ENCODE data around the gene SPOUT1.
"Not testable (repeated sequence)": the region's sequence is repeated elsewhere in the genome, so short reads cannot be mapped to it uniquely, and the experiment has no call there.

SPOUT1 gene

GRCh38 chr9:128851024-128851423, 21.4 kb upstream of the SPOUT1 start:
- H2BK15ac ChIP-seq (ENCODE audit: low read length); H3K14ac ChIP-seq (ENCODE audit: low read length); H2BK120ac ChIP-seq (ENCODE audit: low read depth, low read length); H3K18ac ChIP-seq (ENCODE audit: low read length); H3K27me3 ChIP-seq (ENCODE audit: control insufficient read depth in 3 of 3, insufficient read depth in 3 of 3, low read depth in 1 of 3, low read length in 3 of 3); H3K9me3 ChIP-seq (replicated peaks in 1 of 2; ENCODE audit: control insufficient read depth in 2 of 2, insufficient read depth in 1 of 2, low read depth in 1 of 2, low read length in 2 of 2); H2BK12ac ChIP-seq (ENCODE audit: low read length); H2AK5ac ChIP-seq (ENCODE audit: low read depth, low read length); H2AFZ ChIP-seq (ENCODE audit: low read length); H3K4me1 ChIP-seq (ENCODE audit: control insufficient read depth in 2 of 2, insufficient read depth in 1 of 2, low read depth in 1 of 2, low read length in 2 of 2); H3K4me3 ChIP-seq (ENCODE audit: low read length in 2 of 2); H3K79me1 ChIP-seq (ENCODE audit: low read depth, low read length); H3K4me2 ChIP-seq (ENCODE audit: insufficient read depth, low read length, poor library complexity, severe bottlenecking); H3K4ac ChIP-seq (ENCODE audit: low read length); H3K23ac ChIP-seq (ENCODE audit: low read depth, low read length, poor library complexity); H3K27ac ChIP-seq (replicated peaks; ENCODE audit: low read length); H2BK5ac ChIP-seq (ENCODE audit: low read length); H4K91ac ChIP-seq (ENCODE audit: low read depth, low read length, poor library complexity); DNase-seq (ENCODE audit: low spot score); H3K36me3 ChIP-seq (replicated peaks in 1 of 2; ENCODE audit: control insufficient read depth in 2 of 2, insufficient read depth in 2 of 2, low read length in 2 of 2); H4K8ac ChIP-seq (ENCODE audit: low read depth, low read length); H3K9ac ChIP-seq (ENCODE audit: low read depth, low read length, poor library complexity): not testable (repeated sequence)
- WGBS, 2 donors (ENCODE audit: extremely low coverage in 2 of 2, insufficient read length in 2 of 2, insufficient replicate concordance in 1 of 2) = no CpG with 5 or more reads among the region's 10 CpGs

DNA sequence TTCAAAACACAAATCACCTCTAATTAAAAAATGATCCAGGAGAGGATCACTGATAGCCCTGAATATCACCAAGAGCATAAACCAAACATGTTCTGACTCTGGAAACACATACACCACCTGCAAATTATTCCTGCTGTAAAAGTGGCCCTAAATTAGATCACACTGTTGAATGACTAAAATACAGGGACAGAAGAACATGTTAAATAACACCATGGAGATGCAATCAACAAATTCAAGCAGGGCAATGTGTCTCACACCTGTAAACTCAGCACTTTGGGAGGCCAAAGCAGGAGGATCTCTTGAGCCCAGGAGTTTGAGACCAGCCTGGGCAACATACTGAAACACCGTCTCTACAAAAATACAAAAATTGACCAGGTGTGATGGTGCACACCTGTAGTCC, 18.2 kb upstream of the SPOUT1 start:
- Histone ChIP-seq H3K36me3 (replicated peaks in 1 of 2; ENCODE audit: control insufficient read depth in 2 of 2, insufficient read depth in 2 of 2, low read length in 2 of 2) (no peaks in the 10 kb centered on the region), H3K9ac (ENCODE audit: low read depth, low read length, poor library complexity) (no peak overlapping the region), H2BK5ac (ENCODE audit: low read length) (no peak overlapping the region), H3K4me2 (ENCODE audit: insufficient read depth, low read length, poor library complexity, severe bottlenecking) (no peak overlapping the region), H4K91ac (ENCODE audit: low read depth, low read length, poor library complexity) (no peak overlapping the region), H2AK5ac (ENCODE audit: low read depth, low read length) (no peak overlapping the region), H3K4ac (ENCODE audit: low read length) (no peak overlapping the region), H3K14ac (ENCODE audit: low read length) (no peak overlapping the region), H3K27ac (replicated peaks; ENCODE audit: low read length) (no peak overlapping the region), H4K8ac (ENCODE audit: low read depth, low read length) (no peak overlapping the region), H3K23ac (ENCODE audit: low read depth, low read length, poor library complexity) (no peak overlapping the region), H2AFZ (ENCODE audit: low read length) (no peak overlapping the region), H3K9me3 (replicated peaks in 1 of 2; ENCODE audit: control insufficient read depth in 2 of 2, insufficient read depth in 1 of 2, low read depth in 1 of 2, low read length in 2 of 2) (peaks cover 0 to 3% of the 10 kb centered on the region in 2 donors), H2BK12ac (ENCODE audit: low read length) (no peak overlapping the region), H3K4me1 (ENCODE audit: control insufficient read depth in 2 of 2, insufficient read depth in 1 of 2, low read depth in 1 of 2, low read length in 2 of 2) (no peaks in the 10 kb centered on the region), H3K4me3 (ENCODE audit: low read length in 2 of 2) (no peak overlapping the region), H3K79me1 (ENCODE audit: low read depth, low read length) (peaks cover 4% of the 10 kb centered on the region), H3K27me3 (ENCODE audit: control insufficient read depth in 3 of 3, insufficient read depth in 3 of 3, low read depth in 1 of 3, low read length in 3 of 3) (no peaks in the 10 kb centered on the region), H2BK15ac (ENCODE audit: low read length) (no peak overlapping the region), H3K18ac (ENCODE audit: low read length) (no peak overlapping the region), H2BK120ac (ENCODE audit: low read depth, low read length) (no peak overlapping the region)
- DNase-seq (ENCODE audit: low spot score) = no peak
- no CpG with 5 or more reads among the region's 1 CpG for WGBS, 2 donors (ENCODE audit: extremely low coverage in 2 of 2, insufficient read length in 2 of 2, insufficient replicate concordance in 1 of 2)

GRCh38 chr9:128846680-128847030, 17.1 kb upstream of the SPOUT1 start:
- Histone ChIP-seq H2AK5ac (ENCODE audit: low read depth, low read length) (no peak overlapping the region), H3K14ac (ENCODE audit: low read length) (peak overlapping the region; percentile 56), H3K4me1 (ENCODE audit: control insufficient read depth in 2 of 2, insufficient read depth in 1 of 2, low read depth in 1 of 2, low read length in 2 of 2) (no peaks in the 10 kb centered on the region), H2AFZ (ENCODE audit: low read length) (no peak overlapping the region), H3K4me3 (ENCODE audit: low read length in 2 of 2) (no peak overlapping the region), H2BK15ac (ENCODE audit: low read length) (no peak overlapping the region), H2BK120ac (ENCODE audit: low read depth, low read length) (no peak overlapping the region), H4K91ac (ENCODE audit: low read depth, low read length, poor library complexity) (no peak overlapping the region), H2BK5ac (ENCODE audit: low read length) (no peak overlapping the region), H2BK12ac (ENCODE audit: low read length) (peak overlapping the region; percentile 22), H3K27me3 (ENCODE audit: control insufficient read depth in 3 of 3, insufficient read depth in 3 of 3, low read depth in 1 of 3, low read length in 3 of 3) (no peaks in the 10 kb centered on the region), H3K79me1 (ENCODE audit: low read depth, low read length) (peaks cover 4% of the 10 kb centered on the region), H3K4ac (ENCODE audit: low read length) (no peak overlapping the region), H4K8ac (ENCODE audit: low read depth, low read length) (no peak overlapping the region), H3K23ac (ENCODE audit: low read depth, low read length, poor library complexity) (no peak overlapping the region), H3K27ac (replicated peaks; ENCODE audit: low read length) (no peak overlapping the region), H3K18ac (ENCODE audit: low read length) (no peak overlapping the region), H3K4me2 (ENCODE audit: insufficient read depth, low read length, poor library complexity, severe bottlenecking) (no peak overlapping the region), H3K36me3 (replicated peaks in 1 of 2; ENCODE audit: control insufficient read depth in 2 of 2, insufficient read depth in 2 of 2, low read length in 2 of 2) (peaks cover 5 to 6% of the 10 kb centered on the region in 2 donors), H3K9me3 (replicated peaks in 1 of 2; ENCODE audit: control insufficient read depth in 2 of 2, insufficient read depth in 1 of 2, low read depth in 1 of 2, low read length in 2 of 2) (peaks cover 0 to 3% of the 10 kb centered on the region in 2 donors), H3K9ac (ENCODE audit: low read depth, low read length, poor library complexity) (no peak overlapping the region)
- no CpG with 5 or more reads among the region's 3 CpGs for WGBS, 2 donors (ENCODE audit: extremely low coverage in 2 of 2, insufficient read length in 2 of 2, insufficient replicate concordance in 1 of 2)
- DNase-seq (ENCODE audit: low spot score) = no peak

- Histone ChIP-seq H3K9me3 (replicated peaks in 1 of 2; ENCODE audit: control insufficient read depth in 2 of 2, insufficient read depth in 1 of 2, low read depth in 1 of 2, low read length in 2 of 2) (peaks cover 0 to 3% of the 10 kb centered on the region in 2 donors), H3K79me1 (ENCODE audit: low read depth, low read length) (peaks cover 4% of the 10 kb centered on the region), H2AFZ (ENCODE audit: low read length) (no peak overlapping the region), H2BK15ac (ENCODE audit: low read length) (no peak overlapping the region), H3K4ac (ENCODE audit: low read length) (no peak overlapping the region), H4K91ac (ENCODE audit: low read depth, low read length, poor library complexity) (no peak overlapping the region), H3K27me3 (ENCODE audit: control insufficient read depth in 3 of 3, insufficient read depth in 3 of 3, low read depth in 1 of 3, low read length in 3 of 3) (no peaks in the 10 kb centered on the region), H3K23ac (ENCODE audit: low read depth, low read length, poor library complexity) (peak overlapping the region; percentile 44), H3K27ac (replicated peaks; ENCODE audit: low read length) (no peak overlapping the region), H3K14ac (ENCODE audit: low read length) (no peak overlapping the region), H4K8ac (ENCODE audit: low read depth, low read length) (no peak overlapping the region), H3K18ac (ENCODE audit: low read length) (peak overlapping the region; percentile 18), H3K4me2 (ENCODE audit: insufficient read depth, low read length, poor library complexity, severe bottlenecking) (no peak overlapping the region), H2AK5ac (ENCODE audit: low read depth, low read length) (no peak overlapping the region), H3K9ac (ENCODE audit: low read depth, low read length, poor library complexity) (no peak overlapping the region), H2BK12ac (ENCODE audit: low read length) (no peak overlapping the region), H2BK5ac (ENCODE audit: low read length) (no peak overlapping the region), H3K36me3 (replicated peaks in 1 of 2; ENCODE audit: control insufficient read depth in 2 of 2, insufficient read depth in 2 of 2, low read length in 2 of 2) (peaks cover 5 to 9% of the 10 kb centered on the region in 2 donors), H2BK120ac (ENCODE audit: low read depth, low read length) (no peak overlapping the region), H3K4me1 (ENCODE audit: control insufficient read depth in 2 of 2, insufficient read depth in 1 of 2, low read depth in 1 of 2, low read length in 2 of 2) (no peaks in the 10 kb centered on the region), H3K4me3 (ENCODE audit: low read length in 2 of 2) (no peak overlapping the region)
- WGBS, 2 donors (ENCODE audit: extremely low coverage in 2 of 2, insufficient read length in 2 of 2, insufficient replicate concordance in 1 of 2) = no CpG with 5 or more reads among the region's 13 CpGs
- no peak for DNase-seq (ENCODE audit: low spot score)
These were observed 15.8 kb upstream of the SPOUT1 start for GRCh38 chr9:128845186-128845931.

All from neuronal stem cell (in vitro differentiated cells).